GM12878 (cell line): ENCODE data around the gene RECQL5. TPM values are rescaled to one million over a fixed set of nuclear protein-coding genes. Genes with fewer than 3 reads are reported as not detected.

ENCODE experiments used
- ATAC-seq: fragments of 200-7000 bp; cut with Tn5 transposase; 3 replicates; pipeline ENCODE4 v1.9.1; 2020; ENCODE audit warnings: mild to moderate bottlenecking, moderate library complexity
- BruUV-seq: library from RNA; stranded (reverse); fragments of 400-500 nt; replicated peaks from 2 replicates; lab custom pipeline; 2021; lab: Mats Ljungman, UMichigan
- CTCF ChIA-PET: fragments of 300-600 bp; sonication (Branson Sonifier 250); formaldehyde crosslinking; extraction: SDS; loops from one replicate; lab custom pipeline; 2021; ENCODE audit warnings: inconsistent platforms; lab: Yijun Ruan, JAX
- POLR2A ChIA-PET: fragments of 350-600 bp; formaldehyde crosslinking; extraction: SDS; loops from one replicate; lab custom pipeline; 2021; ENCODE audit warnings: inconsistent platforms; lab: Charles Lee
- RAD21 ChIA-PET: fragments of 300-600 bp; sonication (Branson Sonifier 250); formaldehyde crosslinking; loops from one replicate; lab custom pipeline; 2023; ENCODE audit warnings: antibody characterized with exemption; ENCODE audit not compliant: unreplicated experiment; lab: Charles Lee
- SMC1A ChIA-PET: fragments of 300-600 bp; sonication (Branson Sonifier 250); formaldehyde crosslinking; loops from one replicate; lab custom pipeline; 2023; ENCODE audit not compliant: unreplicated experiment, uncharacterized antibody; lab: Charles Lee
- DNase-seq: peaks from one replicate; pipeline ENCODE4 v3.0.0-alpha.2; 2011; ENCODE audit warnings: low read depth, low spot score
- FAIRE-seq: peaks from 3 replicates; lab custom pipeline; 2011; peaks lifted over from hg19 to GRCh38; lab: Jason Lieb, UNC
- H2AFZ ChIP-seq: 2 replicates; pipeline ENCODE4 v1.6.0; 2011; ENCODE audit warnings: low read depth, low read length, control low read depth; ENCODE audit not compliant: control insufficient read depth
- H3K27ac ChIP-seq: 2 replicates; pipeline ENCODE4 v1.5.1; 2011; ENCODE audit warnings: control low read depth; ENCODE audit not compliant: control insufficient read depth, insufficient read depth
- H3K27me3 ChIP-seq, 2 experiments: replicated peaks in 1 of 2; 2 replicates each; pipeline versions ENCODE4 v1.6.0 to v1.6.1; 2011; ENCODE audit warnings: low read length in 1 of 2; ENCODE audit not compliant: control insufficient read depth in 2 of 2, insufficient read depth in 2 of 2
- H3K36me3 ChIP-seq, 2 experiments: 2 replicates each; pipeline ENCODE4 v1.5.1; 2011; ENCODE audit warnings: low read length in 1 of 2; ENCODE audit not compliant: control insufficient read depth in 2 of 2, insufficient read depth in 2 of 2
- H3K4me1 ChIP-seq: 2 replicates; pipeline ENCODE4 v1.6.1; 2011; ENCODE audit warnings: mild to moderate bottlenecking, low read length, moderate library complexity, mixed read lengths; ENCODE audit not compliant: control insufficient read depth, insufficient read depth
- H3K4me2 ChIP-seq: 2 replicates; pipeline ENCODE4 v1.6.0; 2011; ENCODE audit warnings: control low read depth; ENCODE audit not compliant: control insufficient read depth, insufficient read depth
- H3K4me3 ChIP-seq: fragments of 200-600 bp; sonication (generic); 2 replicates; pipeline ENCODE4 v1.5.1; 2016
- H3K79me2 ChIP-seq: 2 replicates; pipeline ENCODE4 v1.6.0; 2011; ENCODE audit warnings: low read length; ENCODE audit not compliant: control insufficient read depth, insufficient read depth
- H3K9ac ChIP-seq: 2 replicates; pipeline ENCODE4 v1.8.0; 2011; ENCODE audit warnings: low read length, control low read depth, mixed read lengths; ENCODE audit not compliant: control insufficient read depth, insufficient read depth
- H3K9me3 ChIP-seq: replicated peaks from 3 replicates; pipeline ENCODE4 v1.5.1; 2011; ENCODE audit warnings: mild to moderate bottlenecking, low read length; ENCODE audit not compliant: control insufficient read depth, insufficient read depth
- H4K20me1 ChIP-seq: 2 replicates; pipeline ENCODE4 v1.6.0; 2011; ENCODE audit not compliant: control insufficient read depth, insufficient read depth
- BCLAF1 ChIP-seq: fragments of 450-650 bp; IDR thresholded peaks from 2 replicates; pipeline ENCODE4 v1.6.1; 2017; ENCODE audit warnings: antibody characterized with exemption, mild to moderate bottlenecking, moderate library complexity
- CREM ChIP-seq: IDR thresholded peaks from 2 replicates; pipeline ENCODE4 v1.6.1; 2014; ENCODE audit warnings: antibody characterized with exemption, low read depth
- E2F8 ChIP-seq: fragments of 450-650 bp; IDR thresholded peaks from 2 replicates; pipeline ENCODE4 v1.6.1; 2018; ENCODE audit warnings: mild to moderate bottlenecking, low read depth, moderate library complexity; ENCODE audit not compliant: partially characterized antibody
- EZH2 ChIP-seq: IDR thresholded peaks from 2 replicates; pipeline ENCODE4 v1.6.1; 2012; ENCODE audit warnings: low read depth, mild to moderate bottlenecking, control low read depth, inconsistent platforms, low read length, borderline replicate concordance; ENCODE audit not compliant: control insufficient read depth
- IRF5 ChIP-seq: fragments of 450-650 bp; IDR thresholded peaks from 2 replicates; pipeline ENCODE4 v1.6.1; 2017; ENCODE audit warnings: borderline replicate concordance
- MTA3 ChIP-seq: IDR thresholded peaks from 2 replicates; pipeline ENCODE4 v1.6.1; 2012; ENCODE audit warnings: low read length, inconsistent platforms, borderline replicate concordance
- POU2F2 ChIP-seq: IDR thresholded peaks from 3 replicates; pipeline ENCODE4 v1.6.1; 2011; ENCODE audit warnings: low read depth, mild to moderate bottlenecking, low read length, borderline replicate concordance
- ZBTB11 ChIP-seq: fragments of 450-650 bp; formaldehyde crosslinking; IDR thresholded peaks from 2 replicates; pipeline ENCODE4 v1.5.0; 2022; ENCODE audit warnings: mild to moderate bottlenecking, missing genetic modification characterization
- WGBS: methylation state at CpG from one replicate; pipeline ENCODE4 v1.1.6; 2016; ENCODE audit warnings: low lambda C conversion rate; ENCODE audit not compliant: insufficient replicate concordance, insufficient coverage; ENCODE audit errors: missing lambda C conversion rate; 5-methylcytosine and 5-hydroxymethylcytosine counted together
- in situ Hi-C: fragments of 300-500 bp; cut with MboI; formaldehyde crosslinking; loops from 9 replicates; pipeline ENCODE4 v1.14.3; 2018; ENCODE audit warnings: mixed read lengths
- intact Hi-C: fragments of 100-400 bp; cut with micrococcal nuclease; formaldehyde crosslinking; loops from one replicate; pipeline ENCODE4 v1.14.2; 2022; ENCODE audit not compliant: unreplicated experiment
- polyA plus RNA-seq, 11 experiments: library from polyadenylated mRNA; depleted of rRNA in 4 of 11; unstranded in 6 of 11; stranded (reverse) in 5 of 11; fragments of >200 nt; fragmentation: Nextera tagmentation in 4 of 11; fragmentation: Illumina TruSeq in 1 of 11; extraction: Ambion mirVana in 4 of 11; extraction: Trizol in 1 of 11; gene quantifications; 1 replicate in 1 of 11; 2 replicates in 10 of 11; pipeline versions ENCODE4 v1.2.1 to v1.2.3, GENCODE V29; 2011 to 2016; ENCODE audit warnings: inconsistent platforms in 2 of 11, missing spikeins in 2 of 11, low read depth in 1 of 11
- total RNA-seq, 4 experiments: library from RNA; depleted of rRNA in 3 of 4; stranded (reverse); fragments of >200 nt in 3 of 4; fragmentation: Illumina TruSeq in 1 of 4; extraction: Trizol in 1 of 4; gene quantifications; 2 replicates each; pipeline versions ENCODE4 v1.2.1 to v1.2.3, GENCODE V29; 2013 to 2021

Gene RECQL5
- total and polyA plus RNA-seq, 10 of the 15 experiments (the other 5 are each of a cell fraction or from before 2014, with no cell fraction given): 3.6 to 30.6 (median 20.1) TPM

DNA sequence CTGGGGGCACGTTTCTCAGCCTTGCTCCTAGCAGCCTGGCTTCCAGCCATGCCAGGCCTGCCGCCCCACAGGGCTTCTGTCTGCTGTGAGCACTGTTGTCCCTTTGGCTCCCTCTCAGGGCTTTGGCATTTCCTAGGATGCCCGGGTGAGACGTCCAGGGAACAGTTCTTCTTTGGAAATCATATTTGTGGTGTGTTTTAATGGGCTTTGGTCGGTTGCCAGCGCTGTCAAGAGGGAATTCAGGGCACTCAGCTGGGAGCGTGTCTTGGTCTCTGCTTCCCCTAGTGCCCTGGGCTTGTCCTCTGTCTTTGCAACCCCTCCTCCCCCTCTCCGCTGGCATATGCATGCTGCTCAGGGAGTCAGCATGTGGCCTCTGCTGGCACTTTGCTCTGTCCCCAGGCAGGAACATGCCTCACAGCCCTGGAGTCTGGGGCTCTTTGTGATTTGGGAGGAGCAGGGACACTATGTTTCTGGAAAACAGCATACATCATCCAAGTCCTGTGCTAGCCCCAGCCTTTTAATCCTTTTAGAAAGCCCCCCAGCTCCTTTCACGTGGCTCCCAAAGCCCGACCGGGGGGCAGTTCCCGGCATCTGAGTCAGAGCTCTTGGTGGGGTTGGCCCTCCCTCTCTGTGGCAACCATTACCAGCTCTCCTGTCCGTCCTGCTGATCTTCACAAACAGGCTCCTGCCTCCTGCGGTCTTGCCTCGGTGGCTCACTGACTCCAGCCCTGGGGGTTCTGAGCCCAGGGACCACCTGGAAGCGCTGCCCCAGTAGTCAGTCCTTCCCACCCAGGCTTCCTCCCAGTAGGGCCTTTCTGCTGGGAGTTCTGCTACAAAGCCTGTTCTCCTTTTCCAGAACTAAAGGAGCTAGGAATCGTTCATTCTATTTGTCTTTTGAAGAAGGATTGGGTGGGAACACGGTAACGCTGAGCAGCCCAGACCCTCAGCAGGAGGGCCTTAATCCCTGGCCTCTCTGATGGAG lies 26.8 kb upstream of the RECQL5 start:
- FAIRE-seq: no peak
- DNase-seq: no peak
- Histone ChIP-seq H2AFZ (no peak overlapping the region), H3K79me2 (peaks cover 21% of the 10 kb centered on the region), H3K9ac (no peak overlapping the region), H3K27ac (no peak overlapping the region), H3K4me2 (no peak overlapping the region), H4K20me1 (no peaks in the 10 kb centered on the region), H3K9me3 (no peaks in the 10 kb centered on the region), H3K36me3 (peaks cover 20 to 25% of the 10 kb centered on the region in 2 experiments; a peak in 3 of 4 replicates), H3K4me3 (no peak overlapping the region), H3K27me3 (no peaks in the 10 kb centered on the region), H3K4me1 (peaks cover 19% of the 10 kb centered on the region)
- POLR2A ChIA-PET: interaction anchor here (0.6 kb wide), 1 partner anchor 167 kb away, joined by 4 read pairs; no protein-coding TSS in a partner anchor
- in situ Hi-C loops (no loop called here), intact Hi-C loops (no loop called here)
- CTCF ChIA-PET: interaction anchor here (1.1 kb wide), 1 partner anchor 54 kb away, joined by 3 read pairs; no protein-coding TSS in a partner anchor
- RAD21 ChIA-PET: interaction anchor here (0.6 kb wide), 1 partner anchor 16 kb away, joined by 4 read pairs; no protein-coding TSS in a partner anchor
- no TSS peak for BruUV-seq
- 91% methylated on average over 19 of the region's 19 CpGs for WGBS
- SMC1A ChIA-PET: interaction anchor here (0.6 kb wide), 1 partner anchor 1144 kb away, joined by 3 read pairs; no protein-coding TSS in a partner anchor
- no peak for ATAC-seq
- TF ChIP-seq BCLAF1 (no peak), MTA3 (no peak), POU2F2 (no peak), EZH2 (no peak), E2F8 (no peak), CREM (no peak), ZBTB11 (CRISPR knock-in tag) (no peak), IRF5 (no peak)
